C4-2B (cell line): ENCODE data around the gene CERKL.

Source experiments
- ZFX ChIP-seq: fragments of 450-650 bp; IDR thresholded peaks from 2 replicates; pipeline ENCODE4 v1.6.1; 2017
- TF ChIP-seq, protein P1 (sequence below): fragments of 450-650 bp; conservative IDR thresholded peaks from 2 replicates; pipeline ENCODE4 v1.5.1; 2017; ENCODE audit warnings: mild to moderate bottlenecking

GRCh38 chr2:181578829-181579228 lies 78.1 kb downstream of the CERKL start:
- TF ChIP-seq, protein P1, sequence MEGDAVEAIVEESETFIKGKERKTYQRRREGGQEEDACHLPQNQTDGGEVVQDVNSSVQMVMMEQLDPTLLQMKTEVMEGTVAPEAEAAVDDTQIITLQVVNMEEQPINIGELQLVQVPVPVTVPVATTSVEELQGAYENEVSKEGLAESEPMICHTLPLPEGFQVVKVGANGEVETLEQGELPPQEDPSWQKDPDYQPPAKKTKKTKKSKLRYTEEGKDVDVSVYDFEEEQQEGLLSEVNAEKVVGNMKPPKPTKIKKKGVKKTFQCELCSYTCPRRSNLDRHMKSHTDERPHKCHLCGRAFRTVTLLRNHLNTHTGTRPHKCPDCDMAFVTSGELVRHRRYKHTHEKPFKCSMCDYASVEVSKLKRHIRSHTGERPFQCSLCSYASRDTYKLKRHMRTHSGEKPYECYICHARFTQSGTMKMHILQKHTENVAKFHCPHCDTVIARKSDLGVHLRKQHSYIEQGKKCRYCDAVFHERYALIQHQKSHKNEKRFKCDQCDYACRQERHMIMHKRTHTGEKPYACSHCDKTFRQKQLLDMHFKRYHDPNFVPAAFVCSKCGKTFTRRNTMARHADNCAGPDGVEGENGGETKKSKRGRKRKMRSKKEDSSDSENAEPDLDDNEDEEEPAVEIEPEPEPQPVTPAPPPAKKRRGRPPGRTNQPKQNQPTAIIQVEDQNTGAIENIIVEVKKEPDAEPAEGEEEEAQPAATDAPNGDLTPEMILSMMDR: no peak
- no peak for TF ChIP-seq ZFX
